GM12878 (cell line): ENCODE data around the gene ZFP62. TPM values are rescaled to one million over a fixed set of nuclear protein-coding genes. Genes with fewer than 3 reads are reported as not detected.

Source experiments
- ATAC-seq: fragments of 200-7000 bp; cut with Tn5 transposase; 3 replicates; pipeline ENCODE4 v1.9.1; 2020; ENCODE audit warnings: mild to moderate bottlenecking, moderate library complexity
- BruUV-seq: library from RNA; stranded (reverse); fragments of 400-500 nt; replicated peaks from 2 replicates; lab custom pipeline; 2021; lab: Mats Ljungman, UMichigan
- CTCF ChIA-PET: fragments of 300-600 bp; sonication (Branson Sonifier 250); formaldehyde crosslinking; extraction: SDS; loops from one replicate; lab custom pipeline; 2021; ENCODE audit warnings: inconsistent platforms; lab: Yijun Ruan, JAX
- POLR2A ChIA-PET: fragments of 350-600 bp; formaldehyde crosslinking; extraction: SDS; loops from one replicate; lab custom pipeline; 2021; ENCODE audit warnings: inconsistent platforms; lab: Charles Lee
- RAD21 ChIA-PET: fragments of 300-600 bp; sonication (Branson Sonifier 250); formaldehyde crosslinking; loops from one replicate; lab custom pipeline; 2023; ENCODE audit warnings: antibody characterized with exemption; ENCODE audit not compliant: unreplicated experiment; lab: Charles Lee
- SMC1A ChIA-PET: fragments of 300-600 bp; sonication (Branson Sonifier 250); formaldehyde crosslinking; loops from one replicate; lab custom pipeline; 2023; ENCODE audit not compliant: unreplicated experiment, uncharacterized antibody; lab: Charles Lee
- DNase-seq: peaks from one replicate; pipeline ENCODE4 v3.0.0-alpha.2; 2011; ENCODE audit warnings: low read depth, low spot score
- FAIRE-seq: peaks from 3 replicates; lab custom pipeline; 2011; peaks lifted over from hg19 to GRCh38; lab: Jason Lieb, UNC
- H2AFZ ChIP-seq: 2 replicates; pipeline ENCODE4 v1.6.0; 2011; ENCODE audit warnings: low read depth, low read length, control low read depth; ENCODE audit not compliant: control insufficient read depth
- H3K27ac ChIP-seq: 2 replicates; pipeline ENCODE4 v1.5.1; 2011; ENCODE audit warnings: control low read depth; ENCODE audit not compliant: control insufficient read depth, insufficient read depth
- H3K27me3 ChIP-seq, 2 experiments: replicated peaks in 1 of 2; 2 replicates each; pipeline versions ENCODE4 v1.6.0 to v1.6.1; 2011; ENCODE audit warnings: low read length in 1 of 2; ENCODE audit not compliant: control insufficient read depth in 2 of 2, insufficient read depth in 2 of 2
- H3K36me3 ChIP-seq, 2 experiments: 2 replicates each; pipeline ENCODE4 v1.5.1; 2011; ENCODE audit warnings: low read length in 1 of 2; ENCODE audit not compliant: control insufficient read depth in 2 of 2, insufficient read depth in 2 of 2
- H3K4me1 ChIP-seq: 2 replicates; pipeline ENCODE4 v1.6.1; 2011; ENCODE audit warnings: mild to moderate bottlenecking, low read length, moderate library complexity, mixed read lengths; ENCODE audit not compliant: control insufficient read depth, insufficient read depth
- H3K4me2 ChIP-seq: 2 replicates; pipeline ENCODE4 v1.6.0; 2011; ENCODE audit warnings: control low read depth; ENCODE audit not compliant: control insufficient read depth, insufficient read depth
- H3K4me3 ChIP-seq: fragments of 200-600 bp; sonication (generic); 2 replicates; pipeline ENCODE4 v1.5.1; 2016
- H3K79me2 ChIP-seq: 2 replicates; pipeline ENCODE4 v1.6.0; 2011; ENCODE audit warnings: low read length; ENCODE audit not compliant: control insufficient read depth, insufficient read depth
- H3K9ac ChIP-seq: 2 replicates; pipeline ENCODE4 v1.8.0; 2011; ENCODE audit warnings: low read length, control low read depth, mixed read lengths; ENCODE audit not compliant: control insufficient read depth, insufficient read depth
- H3K9me3 ChIP-seq: replicated peaks from 3 replicates; pipeline ENCODE4 v1.5.1; 2011; ENCODE audit warnings: mild to moderate bottlenecking, low read length; ENCODE audit not compliant: control insufficient read depth, insufficient read depth
- H4K20me1 ChIP-seq: 2 replicates; pipeline ENCODE4 v1.6.0; 2011; ENCODE audit not compliant: control insufficient read depth, insufficient read depth
- CEBPB ChIP-seq, 2 experiments: fragments of 150-350 bp in 1 of 2; IDR thresholded peaks; 2 replicates each; pipeline ENCODE4 v1.6.1; 2012 to 2014; ENCODE audit warnings: low read depth in 2 of 2, low read length in 2 of 2, borderline replicate concordance in 1 of 2, inconsistent platforms in 1 of 2
- NFYB ChIP-seq: IDR thresholded peaks from 2 replicates; pipeline ENCODE4 v1.6.1; 2011; ENCODE audit warnings: low read depth, mild to moderate bottlenecking, low read length, improper control_type of control experiment, moderate library complexity; ENCODE audit not compliant: insufficient read depth
- POLR2A ChIP-seq: IDR thresholded peaks from 2 replicates; pipeline ENCODE4 v1.6.1; 2011; ENCODE audit warnings: low read depth, mild to moderate bottlenecking, low read length
- POLR2AphosphoS2 ChIP-seq: IDR thresholded peaks from 2 replicates; pipeline ENCODE4 v1.6.1; 2011; ENCODE audit warnings: low read depth, mild to moderate bottlenecking, low read length, improper control_type of control experiment, moderate library complexity
- POU2F2 ChIP-seq: IDR thresholded peaks from 3 replicates; pipeline ENCODE4 v1.6.1; 2011; ENCODE audit warnings: low read depth, mild to moderate bottlenecking, low read length, borderline replicate concordance
- RCOR1 ChIP-seq: conservative IDR thresholded peaks from 2 replicates; pipeline ENCODE4 v1.6.1; 2012; ENCODE audit warnings: low read depth, low read length, improper control_type of control experiment
- WGBS: methylation state at CpG from one replicate; pipeline ENCODE4 v1.1.6; 2016; ENCODE audit warnings: low lambda C conversion rate; ENCODE audit not compliant: insufficient replicate concordance, insufficient coverage; ENCODE audit errors: missing lambda C conversion rate; 5-methylcytosine and 5-hydroxymethylcytosine counted together
- in situ Hi-C: fragments of 300-500 bp; cut with MboI; formaldehyde crosslinking; loops from 9 replicates; pipeline ENCODE4 v1.14.3; 2018; ENCODE audit warnings: mixed read lengths
- intact Hi-C: fragments of 100-400 bp; cut with micrococcal nuclease; formaldehyde crosslinking; loops from one replicate; pipeline ENCODE4 v1.14.2; 2022; ENCODE audit not compliant: unreplicated experiment
- polyA plus RNA-seq, 11 experiments: library from polyadenylated mRNA; depleted of rRNA in 4 of 11; unstranded in 6 of 11; stranded (reverse) in 5 of 11; fragments of >200 nt; fragmentation: Nextera tagmentation in 4 of 11; fragmentation: Illumina TruSeq in 1 of 11; extraction: Ambion mirVana in 4 of 11; extraction: Trizol in 1 of 11; gene quantifications; 1 replicate in 1 of 11; 2 replicates in 10 of 11; pipeline versions ENCODE4 v1.2.1 to v1.2.3, GENCODE V29; 2011 to 2016; ENCODE audit warnings: inconsistent platforms in 2 of 11, missing spikeins in 2 of 11, low read depth in 1 of 11
- total RNA-seq, 4 experiments: library from RNA; depleted of rRNA in 3 of 4; stranded (reverse); fragments of >200 nt in 3 of 4; fragmentation: Illumina TruSeq in 1 of 4; extraction: Trizol in 1 of 4; gene quantifications; 2 replicates each; pipeline versions ENCODE4 v1.2.1 to v1.2.3, GENCODE V29; 2013 to 2021
- TF ChIP-seq, protein P1 (sequence below): fragments of 450-650 bp; conservative IDR thresholded peaks from 2 replicates; pipeline ENCODE4 v1.6.1; 2017; ENCODE audit warnings: mild to moderate bottlenecking, moderate library complexity

Gene ZFP62
- total and polyA plus RNA-seq, 10 of the 15 experiments (the other 5 are each of a cell fraction or from before 2014, with no cell fraction given) = 9.2 to 39.7 (median 21.1) TPM

DNA sequence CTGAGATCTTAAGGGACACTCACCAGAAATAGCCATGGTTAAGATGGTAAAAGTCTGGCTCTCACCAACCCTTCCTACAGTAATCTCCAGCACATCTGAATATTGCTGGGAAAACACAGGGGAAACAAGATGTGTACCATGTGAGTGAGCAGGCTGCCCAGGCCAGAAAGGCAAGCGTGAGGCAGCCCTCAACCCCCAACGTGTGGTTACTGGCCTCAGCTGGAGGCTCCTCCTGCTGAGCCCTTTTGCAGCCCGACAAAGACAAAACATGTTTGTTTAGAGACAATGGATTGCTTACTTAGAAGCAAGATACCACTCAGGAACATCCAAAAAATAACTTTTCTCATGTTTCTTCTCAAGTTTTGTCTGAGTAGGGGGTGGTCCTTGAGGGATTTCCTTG is 16.6 kb downstream of the ZFP62 start (continued):
- TF ChIP-seq POU2F2 (no peak), NFYB (no peak), RCOR1 (no peak), POLR2AphosphoS2 (no peak), CEBPB (IDR thresholded peaks at IDR 0.05; ENCODE audit: borderline replicate concordance in 1 of 2, low read depth in 2 of 2, low read length in 2 of 2) (no peak)

GRCh38 chr5:180839935-180840334 is 21.1 kb downstream of the ZFP62 start:
- WGBS = 98% methylated on average over 3 of the region's 3 CpGs
- H3K4me1 ChIP-seq = no peaks in the 10 kb centered on the region
- ChIA-PET POLR2A (no interaction called here), CTCF (interaction anchor here (0.8 kb wide), 1 partner anchor 17 kb away, joined by 3 read pairs; no protein-coding TSS in a partner anchor), RAD21 (no interaction called here), SMC1A (interaction anchor here (1.1 kb wide), 1 partner anchor 18 kb away, joined by 3 read pairs; no protein-coding TSS in a partner anchor)
- ATAC-seq (no peak), FAIRE-seq (no peak), DNase-seq (no peak)
- H4K20me1 ChIP-seq = no peaks in the 10 kb centered on the region
- H2AFZ ChIP-seq = no peak overlapping the region
- in situ Hi-C loops = no loop called here
- 0 out of 2 replicates have a peak, but pooled peaks have one; percentile 24 for TF ChIP-seq POLR2A
- TF ChIP-seq, protein P1, sequence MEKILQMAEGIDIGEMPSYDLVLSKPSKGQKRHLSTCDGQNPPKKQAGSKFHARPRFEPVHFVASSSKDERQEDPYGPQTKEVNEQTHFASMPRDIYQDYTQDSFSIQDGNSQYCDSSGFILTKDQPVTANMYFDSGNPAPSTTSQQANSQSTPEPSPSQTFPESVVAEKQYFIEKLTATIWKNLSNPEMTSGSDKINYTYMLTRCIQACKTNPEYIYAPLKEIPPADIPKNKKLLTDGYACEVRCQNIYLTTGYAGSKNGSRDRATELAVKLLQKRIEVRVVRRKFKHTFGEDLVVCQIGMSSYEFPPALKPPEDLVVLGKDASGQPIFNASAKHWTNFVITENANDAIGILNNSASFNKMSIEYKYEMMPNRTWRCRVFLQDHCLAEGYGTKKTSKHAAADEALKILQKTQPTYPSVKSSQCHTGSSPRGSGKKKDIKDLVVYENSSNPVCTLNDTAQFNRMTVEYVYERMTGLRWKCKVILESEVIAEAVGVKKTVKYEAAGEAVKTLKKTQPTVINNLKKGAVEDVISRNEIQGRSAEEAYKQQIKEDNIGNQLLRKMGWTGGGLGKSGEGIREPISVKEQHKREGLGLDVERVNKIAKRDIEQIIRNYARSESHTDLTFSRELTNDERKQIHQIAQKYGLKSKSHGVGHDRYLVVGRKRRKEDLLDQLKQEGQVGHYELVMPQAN = no peak
- no peak overlapping the region for H3K9ac ChIP-seq
- intact Hi-C loops = no loop called here
- no peaks in the 10 kb centered on the region for H3K27me3 ChIP-seq
- H3K4me2 ChIP-seq = no peak overlapping the region
- H3K4me3 ChIP-seq = no peak overlapping the region
- H3K79me2 ChIP-seq = peaks cover under 1% of the 10 kb centered on the region; the same call in 1 of the 2 replicates
- H3K27ac ChIP-seq = no peak overlapping the region
- BruUV-seq = no TSS peak
- peaks cover 0 to 11% of the 10 kb centered on the region in 2 experiments; a peak in 2 of 4 replicates for H3K36me3 ChIP-seq
- no peaks in the 10 kb centered on the region; the same call in 1 of the 3 replicates for H3K9me3 ChIP-seq
